GM23338 (cell line): ENCODE measurements around the gene DIPK1A. TPM values are rescaled to one million over a fixed set of nuclear protein-coding genes. Genes with fewer than 3 reads are reported as not detected.

ENCODE experiments used
- ATAC-seq: fragments of 200-7000 bp; cut with Tn5 transposase; 3 replicates; pipeline ENCODE4 v1.9.1; 2020
- DNase-seq: peaks from one replicate; pipeline ENCODE4 v3.0.0-alpha.2; 2015; ENCODE audit warnings: low spot score
- H2AFZ ChIP-seq: fragments of 200-600 bp; sonication (generic); 2 replicates; pipeline ENCODE4 v1.8.0; 2016; ENCODE audit warnings: antibody characterized with exemption, mild to moderate bottlenecking, moderate library complexity
- H3F3A ChIP-seq: fragments of 200-600 bp; sonication (generic); replicated peaks from 2 replicates; pipeline ENCODE4 v1.8.0; 2017; ENCODE audit warnings: antibody characterized with exemption, mixed run types, low read depth
- H3K27ac ChIP-seq: fragments of 200-600 bp; sonication (generic); 2 replicates; pipeline ENCODE4 v1.6.1; 2016; ENCODE audit warnings: low read depth
- H3K27me3 ChIP-seq: fragments of 200-600 bp; sonication (generic); 2 replicates; pipeline ENCODE4 v1.8.0; 2016; ENCODE audit warnings: mild to moderate bottlenecking, mixed run types, moderate library complexity; ENCODE audit not compliant: insufficient read depth
- H3K36me3 ChIP-seq: fragments of 200-600 bp; sonication (generic); 2 replicates; pipeline ENCODE4 v1.8.0; 2016; ENCODE audit warnings: mild to moderate bottlenecking; ENCODE audit not compliant: insufficient read depth
- H3K4me1 ChIP-seq: fragments of 200-600 bp; sonication (generic); 2 replicates; pipeline ENCODE4 v1.8.0; 2016; ENCODE audit warnings: mild to moderate bottlenecking, moderate library complexity; ENCODE audit not compliant: insufficient read depth
- H3K4me2 ChIP-seq: fragments of 200-600 bp; sonication (generic); 2 replicates; pipeline ENCODE4 v1.7.1; 2017; ENCODE audit warnings: mixed run types
- H3K4me3 ChIP-seq: fragments of 200-600 bp; sonication (generic); 2 replicates; pipeline ENCODE4 v1.6.1; 2016; ENCODE audit warnings: mixed run types
- H3K79me2 ChIP-seq: fragments of 200-600 bp; sonication (generic); replicated peaks from 2 replicates; pipeline ENCODE4 v1.8.0; 2017; ENCODE audit warnings: mild to moderate bottlenecking; ENCODE audit not compliant: insufficient read depth
- H3K9me2 ChIP-seq: fragments of 200-600 bp; sonication (generic); 2 replicates; pipeline ENCODE4 v1.8.0; 2017; ENCODE audit not compliant: insufficient read depth
- H4K20me1 ChIP-seq: fragments of 200-600 bp; sonication (generic); replicated peaks from 2 replicates; pipeline ENCODE4 v1.8.0; 2017; ENCODE audit warnings: mild to moderate bottlenecking; ENCODE audit not compliant: insufficient read depth
- H3K27ac Mint-ChIP-seq: 2 replicates; pipeline ENCODE4 v1.8.0; 2020; ENCODE audit warnings: inconsistent platforms, mild to moderate bottlenecking, moderate library complexity, mixed read lengths
- H3K27me3 Mint-ChIP-seq: 3 replicates; pipeline ENCODE4 v1.8.0; 2022; ENCODE audit warnings: low read depth, mild to moderate bottlenecking, moderate library complexity, mixed read lengths, inconsistent platforms; ENCODE audit not compliant: insufficient read depth, poor library complexity
- H3K36me3 Mint-ChIP-seq: 3 replicates; pipeline ENCODE4 v1.8.0; 2021; ENCODE audit warnings: low read depth, mild to moderate bottlenecking, inconsistent platforms, moderate library complexity, mixed read lengths
- H3K4me1 Mint-ChIP-seq: 3 replicates; pipeline ENCODE4 v1.8.0; 2020; ENCODE audit warnings: mild to moderate bottlenecking, inconsistent platforms, mixed read lengths
- H3K4me3 Mint-ChIP-seq: 3 replicates; pipeline ENCODE4 v1.8.0; 2021; ENCODE audit warnings: moderate library complexity, mild to moderate bottlenecking, inconsistent platforms, mixed read lengths
- H3K9me3 Mint-ChIP-seq: 3 replicates; pipeline ENCODE4 v1.8.0; 2020; ENCODE audit warnings: moderate library complexity, mild to moderate bottlenecking, inconsistent platforms, mixed read lengths
- CREB1 ChIP-seq: fragments of 250-450 bp; sonication (Bioruptor Pico); IDR thresholded peaks from 2 replicates; pipeline ENCODE4 v1.5.0; 2020; ENCODE audit warnings: low read depth, mild to moderate bottlenecking, moderate library complexity
- CTCF ChIP-seq, 2 experiments: fragments of 200-600 bp in 1 of 2; sonication (generic) in 1 of 2; conservative IDR thresholded peaks; 2 replicates each; pipeline versions ENCODE4 v1.5.1 to v1.6.1; 2016 to 2017; ENCODE audit warnings: antibody characterized with exemption in 2 of 2, low read depth in 2 of 2, mild to moderate bottlenecking in 2 of 2, moderate library complexity in 1 of 2
- EZH2phosphoT487 ChIP-seq: fragments of 200-600 bp; sonication (generic); IDR thresholded peaks from one replicate; pipeline ENCODE4 v1.8.1; 2018; ENCODE audit warnings: antibody characterized with exemption; ENCODE audit not compliant: unreplicated experiment
- JUNB ChIP-seq: IDR thresholded peaks from one replicate; pipeline ENCODE4 v1.6.1; 2016; ENCODE audit warnings: antibody characterized with exemption; ENCODE audit not compliant: unreplicated experiment
- STAT1 ChIP-seq: IDR thresholded peaks from one replicate; pipeline ENCODE4 v1.6.1; 2016; ENCODE audit warnings: antibody characterized with exemption; ENCODE audit not compliant: unreplicated experiment
- ZNF114 ChIP-seq: fragments of 250-450 bp; sonication (Bioruptor Pico); IDR thresholded peaks from 2 replicates; pipeline ENCODE4 v1.5.0; 2020; ENCODE audit warnings: mild to moderate bottlenecking, moderate library complexity
- ZNF331 ChIP-seq: fragments of 250-450 bp; sonication (Bioruptor Pico); IDR thresholded peaks from 2 replicates; pipeline ENCODE4 v1.5.0; 2020; ENCODE audit warnings: low read depth, mild to moderate bottlenecking, moderate library complexity
- ZNF462 ChIP-seq: fragments of 250-450 bp; sonication (Bioruptor Pico); IDR thresholded peaks from 2 replicates; pipeline ENCODE4 v1.5.0; 2020; ENCODE audit warnings: mild to moderate bottlenecking, moderate library complexity
- polyA plus RNA-seq: library from polyadenylated mRNA; unstranded; fragments of >200 nt; fragmentation: Nextera tagmentation; extraction: Ambion mirVana; gene quantifications from 2 replicates; pipeline ENCODE4 v1.2.1, GENCODE V29; 2016
- total RNA-seq: library from RNA; depleted of rRNA; stranded (reverse); fragments of >200 nt; shearing (Covaris generic); gene quantifications from 2 replicates; pipeline ENCODE4 v1.2.3, GENCODE V29; 2014
- TF ChIP-seq, protein P1 (sequence below): IDR thresholded peaks from one replicate; pipeline ENCODE4 v1.6.1; 2018; ENCODE audit warnings: antibody characterized with exemption; ENCODE audit not compliant: unreplicated experiment
- TF ChIP-seq, protein P2 (sequence below): IDR thresholded peaks from 2 replicates; pipeline ENCODE4 v1.6.1; 2016; ENCODE audit warnings: antibody characterized with exemption

DIPK1A gene
- total and polyA plus RNA-seq, 2 experiments from 2014 or later = 4.8 to 6.1 TPM

GRCh38 chr1:92840600-92840999 lies 120.7 kb downstream of the DIPK1A start:
- TF ChIP-seq ZNF331 (CRISPR knock-in tag) (no peak), CTCF (conservative IDR thresholded peaks at IDR 0.05; ENCODE audit: low read depth in 2 of 2) (no peak), STAT1 (no peak), ZNF462 (CRISPR knock-in tag) (no peak), CREB1 (CRISPR knock-in tag) (no peak), ZNF114 (CRISPR knock-in tag) (no peak), EZH2phosphoT487 (no peak), JUNB (no peak)
- TF ChIP-seq, protein P1, sequence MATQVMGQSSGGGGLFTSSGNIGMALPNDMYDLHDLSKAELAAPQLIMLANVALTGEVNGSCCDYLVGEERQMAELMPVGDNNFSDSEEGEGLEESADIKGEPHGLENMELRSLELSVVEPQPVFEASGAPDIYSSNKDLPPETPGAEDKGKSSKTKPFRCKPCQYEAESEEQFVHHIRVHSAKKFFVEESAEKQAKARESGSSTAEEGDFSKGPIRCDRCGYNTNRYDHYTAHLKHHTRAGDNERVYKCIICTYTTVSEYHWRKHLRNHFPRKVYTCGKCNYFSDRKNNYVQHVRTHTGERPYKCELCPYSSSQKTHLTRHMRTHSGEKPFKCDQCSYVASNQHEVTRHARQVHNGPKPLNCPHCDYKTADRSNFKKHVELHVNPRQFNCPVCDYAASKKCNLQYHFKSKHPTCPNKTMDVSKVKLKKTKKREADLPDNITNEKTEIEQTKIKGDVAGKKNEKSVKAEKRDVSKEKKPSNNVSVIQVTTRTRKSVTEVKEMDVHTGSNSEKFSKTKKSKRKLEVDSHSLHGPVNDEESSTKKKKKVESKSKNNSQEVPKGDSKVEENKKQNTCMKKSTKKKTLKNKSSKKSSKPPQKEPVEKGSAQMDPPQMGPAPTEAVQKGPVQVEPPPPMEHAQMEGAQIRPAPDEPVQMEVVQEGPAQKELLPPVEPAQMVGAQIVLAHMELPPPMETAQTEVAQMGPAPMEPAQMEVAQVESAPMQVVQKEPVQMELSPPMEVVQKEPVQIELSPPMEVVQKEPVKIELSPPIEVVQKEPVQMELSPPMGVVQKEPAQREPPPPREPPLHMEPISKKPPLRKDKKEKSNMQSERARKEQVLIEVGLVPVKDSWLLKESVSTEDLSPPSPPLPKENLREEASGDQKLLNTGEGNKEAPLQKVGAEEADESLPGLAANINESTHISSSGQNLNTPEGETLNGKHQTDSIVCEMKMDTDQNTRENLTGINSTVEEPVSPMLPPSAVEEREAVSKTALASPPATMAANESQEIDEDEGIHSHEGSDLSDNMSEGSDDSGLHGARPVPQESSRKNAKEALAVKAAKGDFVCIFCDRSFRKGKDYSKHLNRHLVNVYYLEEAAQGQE = no peak
- TF ChIP-seq, protein P2, sequence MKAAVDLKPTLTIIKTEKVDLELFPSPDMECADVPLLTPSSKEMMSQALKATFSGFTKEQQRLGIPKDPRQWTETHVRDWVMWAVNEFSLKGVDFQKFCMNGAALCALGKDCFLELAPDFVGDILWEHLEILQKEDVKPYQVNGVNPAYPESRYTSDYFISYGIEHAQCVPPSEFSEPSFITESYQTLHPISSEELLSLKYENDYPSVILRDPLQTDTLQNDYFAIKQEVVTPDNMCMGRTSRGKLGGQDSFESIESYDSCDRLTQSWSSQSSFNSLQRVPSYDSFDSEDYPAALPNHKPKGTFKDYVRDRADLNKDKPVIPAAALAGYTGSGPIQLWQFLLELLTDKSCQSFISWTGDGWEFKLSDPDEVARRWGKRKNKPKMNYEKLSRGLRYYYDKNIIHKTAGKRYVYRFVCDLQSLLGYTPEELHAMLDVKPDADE = no peak
- Histone ChIP-seq H3K4me3 (no peak overlapping the region), H3K79me2 (peaks cover 49% of the 10 kb centered on the region), H3K27me3 (no peaks in the 10 kb centered on the region), H3K4me2 (no peak overlapping the region), H3K27ac (peak overlapping the region; percentile 48), H4K20me1 (peaks cover 60% of the 10 kb centered on the region), H2AFZ (no peak overlapping the region), H3K36me3 (peaks cover 67% of the 10 kb centered on the region), H3K9me2 (no peaks in the 10 kb centered on the region), H3K4me1 (no peaks in the 10 kb centered on the region), H3F3A (peaks cover 59% of the 10 kb centered on the region)
- peaks cover 88% of the 10 kb centered on the region for H3K36me3 Mint-ChIP-seq
- no peak for DNase-seq
- H3K27ac Mint-ChIP-seq = no peak overlapping the region
- H3K27me3 Mint-ChIP-seq = no peaks in the 10 kb centered on the region
- no peak for ATAC-seq
- H3K4me1 Mint-ChIP-seq = peaks cover 7% of the 10 kb centered on the region; the same call in 2 of the 3 replicates
- no peaks in the 10 kb centered on the region for H3K9me3 Mint-ChIP-seq
- H3K4me3 Mint-ChIP-seq = no peak overlapping the region
